Fibroblast of lung (primary cell): Measurements from ENCODE around the gene MYPN. TPM values are rescaled to one million over a fixed set of nuclear protein-coding genes. Genes with fewer than 3 reads are reported as not detected.
A peak's percentile ranks its signal among the peaks of the same experiment; 100 is the strongest.

Experiments used
- DNase-seq, 2 donors: peaks; one replicate each; pipeline versions ENCODE4 v3.0.0 to v3.0.0-alpha.2; 2010; ENCODE audit warnings: low read depth in 2 of 2
- H2AFZ ChIP-seq: 2 replicates; pipeline ENCODE4 v1.5.1; 2012; ENCODE audit warnings: low read length, control low read depth, inconsistent platforms
- H3K27ac ChIP-seq: 2 replicates; pipeline ENCODE4 v1.5.1; 2011; ENCODE audit warnings: low read length, control low read depth; ENCODE audit not compliant: insufficient read depth
- H3K27me3 ChIP-seq: 2 replicates; pipeline ENCODE4 v1.5.1; 2011; ENCODE audit warnings: mild to moderate bottlenecking, low read length; ENCODE audit not compliant: control insufficient read depth, insufficient read depth
- H3K36me3 ChIP-seq: 2 replicates; pipeline ENCODE4 v1.5.1; 2011; ENCODE audit warnings: low read length; ENCODE audit not compliant: control insufficient read depth, insufficient read depth
- H3K4me1 ChIP-seq: 2 replicates; pipeline ENCODE4 v1.5.1; 2011; ENCODE audit warnings: low read length; ENCODE audit not compliant: control insufficient read depth, insufficient read depth; ENCODE audit errors: extremely low read depth
- H3K4me2 ChIP-seq: 2 replicates; pipeline ENCODE4 v1.5.1; 2011; ENCODE audit warnings: low read length, control low read depth; ENCODE audit not compliant: insufficient read depth; ENCODE audit errors: extremely low read depth
- H3K4me3 ChIP-seq, 4 experiments: fragments of 200-600 bp in 1 of 4; sonication (generic) in 1 of 4; replicated peaks in 1 of 4; 2 replicates each; pipeline ENCODE4 v1.5.1; 2011 to 2016; ENCODE audit warnings: low read length in 4 of 4, low read depth in 3 of 4, mild to moderate bottlenecking in 3 of 4, control low read depth in 2 of 4, inconsistent platforms in 1 of 4, mixed read lengths in 1 of 4; ENCODE audit not compliant: insufficient read depth in 1 of 4; ENCODE audit errors: control extremely low read depth in 1 of 4
- H3K79me2 ChIP-seq: 2 replicates; pipeline ENCODE4 v1.5.1; 2012; ENCODE audit warnings: mild to moderate bottlenecking, low read length, inconsistent platforms; ENCODE audit not compliant: control insufficient read depth, insufficient read depth
- H3K9ac ChIP-seq: 2 replicates; pipeline ENCODE4 v1.5.1; 2011; ENCODE audit warnings: mild to moderate bottlenecking, low read length, control low read depth; ENCODE audit not compliant: insufficient read depth
- H3K9me3 ChIP-seq: 2 replicates; pipeline ENCODE4 v1.5.1; 2012; ENCODE audit warnings: low read depth, low read length; ENCODE audit not compliant: control insufficient read depth, insufficient read depth
- H4K20me1 ChIP-seq: 2 replicates; pipeline ENCODE4 v1.5.1; 2011; ENCODE audit warnings: low read length; ENCODE audit not compliant: control insufficient read depth, insufficient read depth; ENCODE audit errors: extremely low read depth
- EZH2 ChIP-seq: IDR thresholded peaks from 2 replicates; pipeline ENCODE4 v1.5.1; 2012; ENCODE audit warnings: low read length, control low read depth, mild to moderate bottlenecking; ENCODE audit errors: missing control alignments
- polyA plus RNA-seq, 2 donors: library from polyadenylated mRNA; depleted of rRNA in 1 of 2; stranded (reverse) in 1 of 2; unstranded in 1 of 2; fragments of >200 nt; gene quantifications; 2 replicates each; pipeline ENCODE4 v1.2.1, GENCODE V29; 2011 to 2012; ENCODE audit warnings: missing spikeins in 1 of 2
- total RNA-seq: library from RNA; depleted of rRNA; stranded (reverse); fragments of >200 nt; gene quantifications from 2 replicates; pipeline ENCODE4 v1.2.1, GENCODE V29; 2014
- TF ChIP-seq, protein P1 (sequence below), 2 donors: IDR thresholded peaks in 1 of 2; conservative IDR thresholded peaks in 1 of 2; 1 replicate in 1 of 2; 2 replicates in 1 of 2; pipeline ENCODE4 v1.5.1; 2011 to 2012; ENCODE audit warnings: low read length in 2 of 2, control low read depth in 1 of 2, inconsistent platforms in 1 of 2, low read depth in 1 of 2, mild to moderate bottlenecking in 1 of 2

The MYPN gene
- total and polyA plus RNA-seq, 2 donors (not counting 1 experiment from before 2014, with no cell fraction given), result 0.77 to 1.2 TPM

DNA sequence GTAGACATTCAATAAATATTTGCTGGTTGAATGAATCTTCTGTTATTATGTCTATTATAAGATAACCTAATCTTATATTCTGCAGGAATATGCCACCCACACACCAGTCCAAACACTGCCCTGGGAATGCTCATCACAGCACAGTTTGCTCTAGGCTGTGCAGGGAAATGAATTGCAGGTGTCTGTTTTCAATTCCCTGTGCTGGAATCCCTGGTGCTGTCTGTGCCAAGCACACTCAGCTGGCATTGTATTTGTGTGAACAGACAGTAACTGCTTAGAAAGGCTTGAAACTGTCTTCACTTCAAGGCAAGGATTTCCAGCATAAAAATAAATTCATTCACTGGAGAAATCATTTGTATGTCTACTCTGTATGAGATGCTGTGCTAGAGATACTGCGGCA, 102.4 kb downstream of the MYPN start:
- H3K27me3 ChIP-seq, result no peaks in the 10 kb centered on the region
- no peak overlapping the region for H3K4me3 ChIP-seq
- no peaks in the 10 kb centered on the region for H3K9me3 ChIP-seq
- H3K4me1 ChIP-seq, result no peaks in the 10 kb centered on the region
- TF ChIP-seq EZH2, result no peak
- TF ChIP-seq, protein P1, sequence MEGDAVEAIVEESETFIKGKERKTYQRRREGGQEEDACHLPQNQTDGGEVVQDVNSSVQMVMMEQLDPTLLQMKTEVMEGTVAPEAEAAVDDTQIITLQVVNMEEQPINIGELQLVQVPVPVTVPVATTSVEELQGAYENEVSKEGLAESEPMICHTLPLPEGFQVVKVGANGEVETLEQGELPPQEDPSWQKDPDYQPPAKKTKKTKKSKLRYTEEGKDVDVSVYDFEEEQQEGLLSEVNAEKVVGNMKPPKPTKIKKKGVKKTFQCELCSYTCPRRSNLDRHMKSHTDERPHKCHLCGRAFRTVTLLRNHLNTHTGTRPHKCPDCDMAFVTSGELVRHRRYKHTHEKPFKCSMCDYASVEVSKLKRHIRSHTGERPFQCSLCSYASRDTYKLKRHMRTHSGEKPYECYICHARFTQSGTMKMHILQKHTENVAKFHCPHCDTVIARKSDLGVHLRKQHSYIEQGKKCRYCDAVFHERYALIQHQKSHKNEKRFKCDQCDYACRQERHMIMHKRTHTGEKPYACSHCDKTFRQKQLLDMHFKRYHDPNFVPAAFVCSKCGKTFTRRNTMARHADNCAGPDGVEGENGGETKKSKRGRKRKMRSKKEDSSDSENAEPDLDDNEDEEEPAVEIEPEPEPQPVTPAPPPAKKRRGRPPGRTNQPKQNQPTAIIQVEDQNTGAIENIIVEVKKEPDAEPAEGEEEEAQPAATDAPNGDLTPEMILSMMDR (conservative IDR thresholded peaks at IDR 0.05 in 1 of 2, IDR thresholded peaks at IDR 0.05 in 1 of 2; ENCODE audit: low read depth in 1 of 2, low read length in 2 of 2), result no peak
- no peaks in the 10 kb centered on the region for H4K20me1 ChIP-seq
- no peaks in the 10 kb centered on the region for H3K36me3 ChIP-seq
- H3K9ac ChIP-seq, result no peak overlapping the region
- no peak overlapping the region for H3K4me2 ChIP-seq
- H3K79me2 ChIP-seq, result no peaks in the 10 kb centered on the region
- no peak for DNase-seq
- no peak overlapping the region for H3K27ac ChIP-seq
- H2AFZ ChIP-seq, result no peak overlapping the region

GRCh38 chr10:68212721-68213352, 103.5 kb downstream of the MYPN start:
- Histone ChIP-seq H3K79me2 (no peaks in the 10 kb centered on the region), H3K36me3 (no peaks in the 10 kb centered on the region), H3K27ac (no peak overlapping the region), H3K9ac (no peak overlapping the region), H3K4me1 (no peaks in the 10 kb centered on the region), H4K20me1 (no peaks in the 10 kb centered on the region), H3K4me3 (no peak overlapping the region), H3K9me3 (no peaks in the 10 kb centered on the region), H3K27me3 (no peaks in the 10 kb centered on the region), H2AFZ (peak overlapping the region; percentile 61), H3K4me2 (no peak overlapping the region)
- DNase-seq, result peak; percentile 20 to 69
- TF ChIP-seq EZH2, result no peak
- TF ChIP-seq, protein P1 (conservative IDR thresholded peaks at IDR 0.05 in 1 of 2, IDR thresholded peaks at IDR 0.05 in 1 of 2; ENCODE audit: low read depth in 1 of 2, low read length in 2 of 2), result peak; percentile 45 to 59

GRCh38 chr10:68218786-68219185, 109.5 kb downstream of the MYPN start:
- DNase-seq, result no peak
- Histone ChIP-seq H3K9me3 (no peaks in the 10 kb centered on the region), H3K27ac (no peak overlapping the region), H3K36me3 (no peaks in the 10 kb centered on the region), H3K4me3 (no peak overlapping the region), H2AFZ (no peak overlapping the region), H3K79me2 (no peaks in the 10 kb centered on the region), H3K4me2 (no peak overlapping the region), H4K20me1 (no peaks in the 10 kb centered on the region), H3K9ac (no peak overlapping the region), H3K27me3 (no peaks in the 10 kb centered on the region), H3K4me1 (no peaks in the 10 kb centered on the region)
- TF ChIP-seq, protein P1 (conservative IDR thresholded peaks at IDR 0.05 in 1 of 2, IDR thresholded peaks at IDR 0.05 in 1 of 2; ENCODE audit: low read depth in 1 of 2, low read length in 2 of 2), result no peak
- TF ChIP-seq EZH2, result no peak
